ENCODE results near the gene PRG3.

The PRG3 gene

DNA sequence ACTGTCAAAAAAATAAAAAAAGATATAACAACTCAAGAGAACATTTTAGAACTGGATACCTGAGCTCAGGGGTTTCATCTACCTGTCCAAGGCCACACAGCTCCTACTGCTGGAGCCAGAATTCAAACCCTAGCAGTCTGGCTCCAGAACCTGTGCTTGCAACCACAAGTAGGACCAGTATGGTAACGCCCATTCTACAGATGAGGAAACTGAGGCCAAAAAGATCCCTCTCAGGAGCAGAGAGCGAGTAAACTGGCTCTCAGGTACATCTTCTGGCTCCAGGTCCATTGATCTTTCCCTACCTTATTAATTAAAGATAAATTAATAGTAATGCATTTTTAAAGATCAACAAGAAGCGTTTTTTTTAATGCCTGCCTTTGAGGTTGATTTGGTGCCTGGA, 23.6 kb downstream of the PRG3 start:
- DNase-seq (ENCODE audit: low spot score): no peak
- H3K9ac ChIP-seq (ENCODE audit: low read depth, low read length, poor library complexity): no peak overlapping the region
- H3K4me3 ChIP-seq (ENCODE audit: low read length in 2 of 2): no peak overlapping the region
- no peak overlapping the region for H3K18ac ChIP-seq (ENCODE audit: low read length)
- H4K91ac ChIP-seq (ENCODE audit: low read depth, low read length, poor library complexity): no peak overlapping the region
- no peak overlapping the region for H4K8ac ChIP-seq (ENCODE audit: low read depth, low read length)
- no peak overlapping the region for H2BK12ac ChIP-seq (ENCODE audit: low read length)
- H3K27me3 ChIP-seq (ENCODE audit: control insufficient read depth in 3 of 3, insufficient read depth in 3 of 3, low read depth in 1 of 3, low read length in 3 of 3): peaks cover 0 to 26% (median 0%) of the 10 kb centered on the region in 3 experiments
- H2AFZ ChIP-seq (ENCODE audit: low read length): no peak overlapping the region
- H2AK5ac ChIP-seq (ENCODE audit: low read depth, low read length): no peak overlapping the region
- no peak overlapping the region for H3K4me2 ChIP-seq (ENCODE audit: insufficient read depth, low read length, poor library complexity, severe bottlenecking)
- no peak overlapping the region for H3K4ac ChIP-seq (ENCODE audit: low read length)
- H2BK5ac ChIP-seq (ENCODE audit: low read length): no peak overlapping the region
- H3K27ac ChIP-seq (replicated peaks; ENCODE audit: low read length): no peak overlapping the region
- no peak overlapping the region for H3K23ac ChIP-seq (ENCODE audit: low read depth, low read length, poor library complexity)
- H3K4me1 ChIP-seq (ENCODE audit: control insufficient read depth in 2 of 2, insufficient read depth in 1 of 2, low read depth in 1 of 2, low read length in 2 of 2): peaks cover 11 to 13% of the 10 kb centered on the region in 2 donors
- no peaks in the 10 kb centered on the region for H3K79me1 ChIP-seq (ENCODE audit: low read depth, low read length)
- WGBS, 2 donors (ENCODE audit: extremely low coverage in 2 of 2, insufficient read length in 2 of 2, insufficient replicate concordance in 1 of 2): no CpG with 5 or more reads among the region's 3 CpGs
- H2BK15ac ChIP-seq (ENCODE audit: low read length): no peak overlapping the region
- no peak overlapping the region for H2BK120ac ChIP-seq (ENCODE audit: low read depth, low read length)
- H3K36me3 ChIP-seq (replicated peaks in 1 of 2; ENCODE audit: control insufficient read depth in 2 of 2, insufficient read depth in 2 of 2, low read length in 2 of 2): no peaks in the 10 kb centered on the region
- H3K14ac ChIP-seq (ENCODE audit: low read length): no peak overlapping the region
- H3K9me3 ChIP-seq (replicated peaks in 1 of 2; ENCODE audit: control insufficient read depth in 2 of 2, insufficient read depth in 1 of 2, low read depth in 1 of 2, low read length in 2 of 2): no peaks in the 10 kb centered on the region

- Histone ChIP-seq H3K79me1 (ENCODE audit: low read depth, low read length) (no peaks in the 10 kb centered on the region), H3K23ac (ENCODE audit: low read depth, low read length, poor library complexity) (no peak overlapping the region), H3K36me3 (replicated peaks in 1 of 2; ENCODE audit: control insufficient read depth in 2 of 2, insufficient read depth in 2 of 2, low read length in 2 of 2) (no peaks in the 10 kb centered on the region), H3K9ac (ENCODE audit: low read depth, low read length, poor library complexity) (no peak overlapping the region), H3K9me3 (replicated peaks in 1 of 2; ENCODE audit: control insufficient read depth in 2 of 2, insufficient read depth in 1 of 2, low read depth in 1 of 2, low read length in 2 of 2) (peaks cover 0 to 1% of the 10 kb centered on the region in 2 donors), H2BK15ac (ENCODE audit: low read length) (no peak overlapping the region), H3K14ac (ENCODE audit: low read length) (no peak overlapping the region), H2BK12ac (ENCODE audit: low read length) (no peak overlapping the region), H3K4ac (ENCODE audit: low read length) (no peak overlapping the region), H2AFZ (ENCODE audit: low read length) (peak overlapping the region; percentile 26), H3K27ac (replicated peaks; ENCODE audit: low read length) (no peak overlapping the region), H3K4me3 (ENCODE audit: low read length in 2 of 2) (no peak overlapping the region), H3K4me2 (ENCODE audit: insufficient read depth, low read length, poor library complexity, severe bottlenecking) (no peak overlapping the region), H2AK5ac (ENCODE audit: low read depth, low read length) (no peak overlapping the region), H4K8ac (ENCODE audit: low read depth, low read length) (no peak overlapping the region), H2BK120ac (ENCODE audit: low read depth, low read length) (no peak overlapping the region), H3K4me1 (ENCODE audit: control insufficient read depth in 2 of 2, insufficient read depth in 1 of 2, low read depth in 1 of 2, low read length in 2 of 2) (peaks cover 11 to 13% of the 10 kb centered on the region in 2 donors), H3K27me3 (ENCODE audit: control insufficient read depth in 3 of 3, insufficient read depth in 3 of 3, low read depth in 1 of 3, low read length in 3 of 3) (peaks cover 0 to 26% (median 0%) of the 10 kb centered on the region in 3 experiments), H3K18ac (ENCODE audit: low read length) (no peak overlapping the region), H2BK5ac (ENCODE audit: low read length) (no peak overlapping the region), H4K91ac (ENCODE audit: low read depth, low read length, poor library complexity) (no peak overlapping the region)
- no CpG with 5 or more reads among the region's 9 CpGs for WGBS, 2 donors (ENCODE audit: extremely low coverage in 2 of 2, insufficient read length in 2 of 2, insufficient replicate concordance in 1 of 2)
- DNase-seq (ENCODE audit: low spot score): no peak
These were observed 24.7 kb downstream of the PRG3 start for GRCh38 chr11:57356268-57356667.

DNA sequence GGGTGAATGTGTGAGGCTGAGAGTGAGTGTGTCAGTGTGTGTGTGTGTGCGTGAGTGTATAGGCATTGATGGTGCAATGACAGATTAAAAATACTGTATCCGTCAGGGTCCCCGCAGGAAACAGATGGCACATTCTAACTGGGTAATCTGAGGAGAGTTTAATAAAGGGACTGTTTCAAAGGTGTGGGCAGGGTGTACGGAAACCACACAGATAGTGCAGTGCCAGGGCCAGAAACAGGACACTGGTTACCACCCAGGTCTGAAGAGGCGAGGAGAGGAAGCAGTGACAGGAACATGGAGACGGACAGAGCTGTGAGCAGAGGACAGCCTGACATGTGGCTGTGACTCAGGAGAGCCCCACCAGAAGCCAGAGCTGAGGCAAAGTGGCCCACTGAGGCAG, 26.3 kb downstream of the PRG3 start:
- Histone ChIP-seq H3K4me1 (ENCODE audit: control insufficient read depth in 2 of 2, insufficient read depth in 1 of 2, low read depth in 1 of 2, low read length in 2 of 2) (peaks cover 11 to 13% of the 10 kb centered on the region in 2 donors), H4K8ac (ENCODE audit: low read depth, low read length) (no peak overlapping the region), H3K14ac (ENCODE audit: low read length) (no peak overlapping the region), H3K27me3 (ENCODE audit: control insufficient read depth in 3 of 3, insufficient read depth in 3 of 3, low read depth in 1 of 3, low read length in 3 of 3) (peaks cover 0 to 20% (median 0%) of the 10 kb centered on the region in 3 experiments), H3K4me3 (ENCODE audit: low read length in 2 of 2) (no peak overlapping the region), H3K18ac (ENCODE audit: low read length) (peak overlapping the region; percentile 79), H4K91ac (ENCODE audit: low read depth, low read length, poor library complexity) (peak overlapping the region; percentile 56), H3K4ac (ENCODE audit: low read length) (no peak overlapping the region), H3K9ac (ENCODE audit: low read depth, low read length, poor library complexity) (no peak overlapping the region), H2BK120ac (ENCODE audit: low read depth, low read length) (no peak overlapping the region), H3K36me3 (replicated peaks in 1 of 2; ENCODE audit: control insufficient read depth in 2 of 2, insufficient read depth in 2 of 2, low read length in 2 of 2) (no peaks in the 10 kb centered on the region), H3K23ac (ENCODE audit: low read depth, low read length, poor library complexity) (no peak overlapping the region), H2BK5ac (ENCODE audit: low read length) (no peak overlapping the region), H3K4me2 (ENCODE audit: insufficient read depth, low read length, poor library complexity, severe bottlenecking) (no peak overlapping the region), H2AK5ac (ENCODE audit: low read depth, low read length) (no peak overlapping the region), H2AFZ (ENCODE audit: low read length) (no peak overlapping the region), H3K79me1 (ENCODE audit: low read depth, low read length) (no peaks in the 10 kb centered on the region), H3K27ac (replicated peaks; ENCODE audit: low read length) (no peak overlapping the region), H2BK15ac (ENCODE audit: low read length) (no peak overlapping the region), H2BK12ac (ENCODE audit: low read length) (peak overlapping the region; percentile 51), H3K9me3 (replicated peaks in 1 of 2; ENCODE audit: control insufficient read depth in 2 of 2, insufficient read depth in 1 of 2, low read depth in 1 of 2, low read length in 2 of 2) (peaks cover 0 to 8% of the 10 kb centered on the region in 2 donors)
- no peak for DNase-seq (ENCODE audit: low spot score)
- no CpG with 5 or more reads among the region's 6 CpGs for WGBS, 2 donors (ENCODE audit: extremely low coverage in 2 of 2, insufficient read length in 2 of 2, insufficient replicate concordance in 1 of 2)

DNA sequence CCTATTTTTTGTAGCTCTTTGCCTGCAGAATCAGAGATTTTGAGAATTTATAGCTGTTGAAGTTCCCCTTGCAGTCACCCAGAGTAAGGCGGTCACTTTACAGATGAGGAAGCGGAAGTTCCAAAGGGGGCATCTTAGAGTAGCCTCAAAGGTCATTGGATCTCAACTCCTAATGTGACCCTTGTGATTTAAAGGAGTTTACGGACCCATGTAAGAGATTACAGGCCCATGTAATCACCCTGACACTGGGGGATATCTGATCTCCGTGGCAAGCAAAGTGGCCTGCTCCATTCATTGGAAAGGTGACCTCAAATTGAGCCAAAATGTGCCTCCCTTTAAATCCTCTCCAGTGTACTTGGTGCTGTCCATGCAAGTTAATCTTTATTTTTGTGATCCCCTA, 27.1 kb downstream of the PRG3 start:
- no peak overlapping the region for H3K9ac ChIP-seq (ENCODE audit: low read depth, low read length, poor library complexity)
- no peak overlapping the region for H3K14ac ChIP-seq (ENCODE audit: low read length)
- no peaks in the 10 kb centered on the region for H3K79me1 ChIP-seq (ENCODE audit: low read depth, low read length)
- H2AFZ ChIP-seq (ENCODE audit: low read length): peak overlapping the region; percentile 82
- no peak overlapping the region for H2AK5ac ChIP-seq (ENCODE audit: low read depth, low read length)
- no CpG with 5 or more reads among the region's 4 CpGs for WGBS, 2 donors (ENCODE audit: extremely low coverage in 2 of 2, insufficient read length in 2 of 2, insufficient replicate concordance in 1 of 2)
- no peak overlapping the region for H2BK12ac ChIP-seq (ENCODE audit: low read length)
- H3K36me3 ChIP-seq (replicated peaks in 1 of 2; ENCODE audit: control insufficient read depth in 2 of 2, insufficient read depth in 2 of 2, low read length in 2 of 2): no peaks in the 10 kb centered on the region
- H3K9me3 ChIP-seq (replicated peaks in 1 of 2; ENCODE audit: control insufficient read depth in 2 of 2, insufficient read depth in 1 of 2, low read depth in 1 of 2, low read length in 2 of 2): peaks cover 0 to 8% of the 10 kb centered on the region in 2 donors
- H2BK5ac ChIP-seq (ENCODE audit: low read length): no peak overlapping the region
- no peak overlapping the region for H4K91ac ChIP-seq (ENCODE audit: low read depth, low read length, poor library complexity)
- H2BK120ac ChIP-seq (ENCODE audit: low read depth, low read length): no peak overlapping the region
- H3K4me1 ChIP-seq (ENCODE audit: control insufficient read depth in 2 of 2, insufficient read depth in 1 of 2, low read depth in 1 of 2, low read length in 2 of 2): peaks cover 13 to 15% of the 10 kb centered on the region in 2 donors
- peaks cover 0 to 13% (median 0%) of the 10 kb centered on the region in 3 experiments for H3K27me3 ChIP-seq (ENCODE audit: control insufficient read depth in 3 of 3, insufficient read depth in 3 of 3, low read depth in 1 of 3, low read length in 3 of 3)
- H3K4me3 ChIP-seq (ENCODE audit: low read length in 2 of 2): no peak overlapping the region
- H3K4ac ChIP-seq (ENCODE audit: low read length): no peak overlapping the region
- H4K8ac ChIP-seq (ENCODE audit: low read depth, low read length): no peak overlapping the region
- no peak overlapping the region for H3K27ac ChIP-seq (replicated peaks; ENCODE audit: low read length)
- no peak for DNase-seq (ENCODE audit: low spot score)
- H3K18ac ChIP-seq (ENCODE audit: low read length): no peak overlapping the region
- H3K23ac ChIP-seq (ENCODE audit: low read depth, low read length, poor library complexity): no peak overlapping the region
- no peak overlapping the region for H2BK15ac ChIP-seq (ENCODE audit: low read length)
- H3K4me2 ChIP-seq (ENCODE audit: insufficient read depth, low read length, poor library complexity, severe bottlenecking): no peak overlapping the region
